ENCODE data around the gene PACS2.
"Not testable (repeated sequence)": the region's sequence is repeated elsewhere in the genome, so short reads cannot be mapped to it uniquely, and the experiment has no call there.

PACS2 gene

GRCh38 chr14:105287249-105288102 lies 27.1 kb upstream of the PACS2 start:
- DNase-seq (ENCODE audit: low read depth, low spot score) = no peak

GRCh38 chr14:105288936-105289335 lies 25.6 kb upstream of the PACS2 start:
- DNase-seq (ENCODE audit: low read depth, low spot score) = not testable (repeated sequence)

DNA sequence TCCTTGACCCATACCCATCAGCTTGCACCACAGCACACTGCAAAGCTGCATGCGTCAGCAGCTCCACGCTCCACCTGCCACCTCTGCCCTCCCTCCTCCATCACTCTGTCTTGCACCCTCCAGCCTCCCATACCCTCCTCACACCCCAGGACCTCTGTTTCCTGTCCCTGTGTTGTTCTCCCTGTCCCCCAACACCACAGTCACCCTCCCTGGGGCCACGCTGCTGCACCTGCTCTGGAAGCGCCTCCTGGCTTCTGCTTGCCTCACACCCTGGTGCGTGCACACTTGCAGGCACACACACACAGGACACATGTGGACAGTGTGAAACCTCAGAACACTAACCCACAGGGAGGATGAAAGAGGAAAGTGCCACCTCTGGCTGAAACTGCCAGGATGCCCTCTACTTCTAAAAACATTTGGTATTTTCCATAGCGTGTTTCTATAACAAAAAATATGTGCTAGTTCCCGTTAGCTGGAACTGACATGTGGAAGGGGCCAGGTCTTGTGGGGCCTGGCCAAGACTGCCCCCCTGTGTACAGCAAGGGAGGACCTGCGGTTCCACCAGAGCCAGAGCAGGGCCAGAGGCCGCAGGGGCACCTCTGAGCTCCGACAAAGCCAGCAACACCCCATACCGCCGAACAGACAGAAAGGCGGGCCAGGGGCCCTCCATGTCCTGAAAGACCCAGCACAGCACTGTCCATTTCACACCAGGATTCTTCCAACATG lies 23.8 kb upstream of the PACS2 start:
- DNase-seq (ENCODE audit: low read depth, low spot score) = no peak

- DNase-seq (ENCODE audit: low read depth, low spot score) = no peak
Observed at GRCh38 chr14:105292826-105293711, 21.5 kb upstream of the PACS2 start.

- DNase-seq (ENCODE audit: low read depth, low spot score) = no peak
Observed at GRCh38 chr14:105294142-105294597, 20.4 kb upstream of the PACS2 start.

- DNase-seq (ENCODE audit: low read depth, low spot score) = not testable (repeated sequence)
Observed at GRCh38 chr14:105297311-105297710, 17.2 kb upstream of the PACS2 start.

DNA sequence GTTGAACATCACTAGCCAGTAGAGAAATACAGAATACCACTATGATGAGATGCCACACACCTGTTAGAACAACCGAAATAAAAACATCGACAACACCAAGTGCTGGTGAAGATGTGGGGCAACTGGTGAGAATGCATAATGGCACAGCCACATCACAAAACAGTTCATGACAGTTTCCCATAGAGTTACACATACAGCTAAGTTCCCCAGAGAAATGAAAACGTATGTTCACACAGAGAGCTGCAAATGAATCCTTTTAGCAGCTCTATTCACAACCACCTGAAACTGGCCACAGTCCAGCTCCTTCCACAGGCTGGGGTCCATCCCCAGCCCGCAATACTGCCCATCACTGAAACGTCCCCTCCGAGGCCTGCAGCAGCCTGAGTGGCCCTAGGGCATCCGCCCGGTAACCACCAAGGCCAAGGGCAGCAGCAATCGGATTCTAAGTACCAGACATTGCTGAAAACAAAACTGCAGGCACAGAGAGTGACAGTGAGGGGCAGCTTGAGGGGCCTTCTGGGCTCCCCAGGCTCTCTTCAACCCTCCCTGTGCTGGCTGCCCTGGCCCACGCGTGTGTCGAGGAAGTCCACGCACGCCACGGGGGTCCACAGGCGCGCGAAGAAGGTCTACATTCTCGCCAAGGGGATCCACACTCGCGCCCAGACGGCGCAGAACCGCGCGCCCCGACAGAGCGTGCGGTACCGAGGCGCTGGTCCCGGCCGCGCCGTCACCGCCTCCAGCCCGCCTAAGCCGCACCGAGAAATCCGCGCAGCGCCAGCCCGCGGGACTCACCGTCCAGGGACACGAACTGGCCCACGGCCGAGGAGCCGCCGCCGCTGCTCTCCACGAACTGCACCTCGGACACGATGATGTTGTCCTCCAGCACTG lies 14.7 kb upstream of the PACS2 start:
- DNase-seq (ENCODE audit: low read depth, low spot score) = no peak

DNA sequence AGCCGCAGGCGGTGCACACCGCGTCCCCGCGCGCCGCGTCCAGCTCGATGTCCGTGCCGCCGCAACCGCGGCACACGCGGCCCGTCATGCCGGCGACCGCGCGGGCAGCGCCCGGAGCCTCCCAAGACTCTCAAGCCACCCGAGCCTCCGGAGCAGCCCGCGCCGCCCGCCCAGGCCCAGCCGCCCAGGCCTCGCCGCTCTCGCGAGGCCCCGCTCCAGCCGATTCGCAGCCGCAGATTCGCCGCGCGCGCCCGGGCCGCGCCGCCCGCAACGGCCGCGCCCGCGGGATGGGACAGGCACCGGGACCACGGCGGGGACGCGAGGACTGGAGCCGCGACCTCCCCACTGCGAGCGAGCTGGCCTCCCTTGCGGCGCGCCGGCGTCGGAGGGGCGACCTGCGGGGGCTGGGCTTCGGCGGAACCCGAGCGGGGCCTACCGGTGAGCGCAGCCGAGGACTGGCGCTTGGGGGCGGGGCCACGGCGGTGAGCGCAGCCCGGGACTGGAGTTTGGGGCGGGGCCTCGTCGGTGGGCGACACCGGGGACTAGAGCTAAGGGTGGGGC lies 13.9 kb upstream of the PACS2 start, which contains the start of gene BRF1:
Gene BRF1, minus strand, starts transcription at position 460 of the 561 bp plus-strand sequence. Its CDS starts 372 bp downstream, at position 88.
- DNase-seq (ENCODE audit: low read depth, low spot score) = peak; percentile 88

- peak; percentile 95 for DNase-seq (ENCODE audit: low read depth, low spot score)
Observed at GRCh38 chr14:105301103-105301914, 13.2 kb upstream of the PACS2 start.

DNA sequence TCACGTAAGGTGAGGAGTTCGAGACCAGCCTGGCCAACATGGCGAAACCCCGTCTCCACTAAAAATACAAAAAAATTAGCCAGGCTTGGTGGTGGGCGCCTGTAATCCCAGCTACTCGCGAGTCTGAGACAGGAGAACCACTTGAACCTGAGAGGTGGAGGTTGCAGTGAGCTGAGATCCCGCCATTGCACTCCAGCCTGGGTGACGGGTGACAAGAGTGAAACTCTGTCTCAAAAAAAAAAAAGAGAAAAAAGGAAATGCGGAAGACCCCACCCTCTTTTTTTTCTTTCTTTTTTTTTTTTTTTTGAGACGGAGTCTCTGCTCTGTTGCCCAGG lies 12.7 kb upstream of the PACS2 start:
- not testable (repeated sequence) for DNase-seq (ENCODE audit: low read depth, low spot score)

GRCh38 chr14:105303949-105304348 lies 10.6 kb upstream of the PACS2 start:
- no peak for DNase-seq (ENCODE audit: low read depth, low spot score)

DNA sequence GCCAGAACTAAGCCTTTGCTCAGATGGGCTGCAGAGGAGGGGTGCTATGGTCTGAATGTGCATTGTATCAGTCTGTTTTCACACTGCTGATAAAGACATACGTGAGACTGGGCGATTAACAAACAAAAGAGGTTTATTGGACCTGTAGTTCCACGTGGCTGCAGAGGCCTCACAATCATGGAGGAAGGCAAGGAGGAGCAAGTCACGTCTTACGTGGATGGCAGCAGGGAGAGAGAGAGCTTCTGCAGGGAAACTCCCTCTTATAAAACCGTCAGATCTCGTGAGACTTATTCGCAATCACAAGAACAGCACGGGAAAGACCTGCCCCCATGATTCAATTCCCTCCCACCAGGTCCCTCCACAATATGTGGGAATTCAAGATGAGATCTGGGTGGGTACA lies 10.0 kb upstream of the PACS2 start:
- no peak for DNase-seq (ENCODE audit: low read depth, low spot score)

- DNase-seq (ENCODE audit: low read depth, low spot score) = no peak
Observed at GRCh38 chr14:105305345-105305744, 9.2 kb upstream of the PACS2 start.

DNA sequence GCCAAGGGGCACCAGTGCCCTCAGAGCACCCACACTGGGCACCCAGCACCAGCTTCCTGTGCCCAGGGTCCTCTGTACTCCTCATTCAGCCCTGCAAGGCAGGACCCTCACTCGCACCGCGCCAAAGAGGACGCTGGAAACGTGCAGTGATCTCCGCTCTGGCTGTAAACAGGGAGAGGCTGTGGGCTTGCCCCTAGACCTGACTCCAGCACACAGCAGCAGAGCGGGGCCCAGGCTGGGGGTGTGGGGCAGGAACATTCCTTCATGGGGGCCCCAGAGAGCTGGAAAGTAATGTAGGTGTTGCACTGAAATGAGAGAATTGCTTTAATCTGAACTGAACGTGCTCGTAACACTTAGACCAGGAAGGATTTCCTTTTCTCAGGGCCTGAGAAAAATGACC lies 8.8 kb upstream of the PACS2 start:
- no peak for DNase-seq (ENCODE audit: low read depth, low spot score)

DNA sequence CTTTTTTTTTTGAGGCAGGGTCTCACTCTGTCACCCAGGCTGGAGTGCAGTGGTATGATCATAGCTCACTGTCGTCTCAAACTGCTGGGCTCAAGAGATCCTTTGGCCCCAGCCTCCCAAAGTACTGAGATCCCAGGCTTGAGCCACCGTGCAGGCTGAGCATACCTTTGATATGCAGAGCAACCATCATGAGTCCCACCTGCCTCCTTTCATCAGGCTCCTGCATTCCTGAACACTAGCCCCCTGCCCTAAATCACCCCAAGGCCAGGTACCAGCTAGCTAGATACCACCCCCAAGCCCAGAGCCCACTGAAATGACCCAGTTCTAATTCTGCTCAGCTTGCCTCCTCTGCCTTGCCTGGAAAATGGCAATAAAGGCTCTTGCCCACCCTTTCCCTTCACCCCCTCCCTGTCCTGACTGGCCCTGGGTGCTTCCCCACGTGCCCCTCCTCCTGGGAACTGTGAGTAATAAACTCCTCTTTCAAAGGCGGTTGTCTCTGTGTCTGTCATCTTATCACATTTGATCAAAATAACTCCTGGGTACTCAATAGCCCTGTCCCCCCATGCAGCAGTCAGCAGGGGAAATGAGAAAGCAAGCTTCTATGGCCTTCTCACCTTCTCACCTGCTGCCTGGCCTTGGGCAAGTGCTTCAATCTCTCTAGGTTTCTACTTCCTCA lies 7.4 kb upstream of the PACS2 start:
- DNase-seq (ENCODE audit: low read depth, low spot score) = no peak

DNA sequence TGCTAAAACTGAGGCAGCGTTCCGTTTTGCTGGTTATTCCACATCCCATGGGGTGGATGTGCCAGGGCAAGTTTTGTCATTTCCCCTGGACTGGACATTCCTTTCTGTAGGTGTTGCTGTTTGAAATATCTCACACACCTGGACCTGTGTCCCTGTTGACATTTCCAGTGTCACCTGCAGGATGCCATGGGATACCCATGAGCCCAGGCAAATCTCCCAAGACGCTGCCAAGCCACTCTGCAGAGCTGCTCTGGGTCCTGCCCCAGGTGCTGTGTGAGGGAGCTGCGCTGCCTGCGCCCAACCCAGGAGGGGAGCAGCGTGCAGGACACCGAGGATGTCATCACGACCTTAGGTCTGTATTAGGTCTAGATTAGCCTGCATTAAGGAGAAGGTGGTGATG lies 5.2 kb upstream of the PACS2 start:
- DNase-seq (ENCODE audit: low read depth, low spot score) = no peak

DNA sequence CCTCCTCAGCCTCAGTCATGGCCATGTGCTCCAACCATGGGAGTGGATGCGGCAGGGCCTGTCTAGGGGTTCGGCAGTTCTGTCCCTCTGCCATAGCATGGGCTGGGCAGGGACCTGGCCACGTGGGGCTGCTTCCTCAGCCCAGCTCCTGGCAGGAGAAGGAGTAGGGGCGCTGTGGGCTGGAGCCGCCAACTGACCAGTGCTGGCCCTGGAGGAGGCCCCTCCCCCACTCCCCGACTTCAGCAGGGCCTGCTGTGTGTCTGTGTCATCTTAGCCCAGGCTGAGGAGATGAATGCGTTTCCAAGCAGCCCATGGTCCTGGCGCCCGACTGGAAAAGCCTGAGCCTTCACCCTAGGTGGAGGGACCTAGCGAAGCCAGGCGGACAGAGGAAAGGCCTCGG lies 2.7 kb upstream of the PACS2 start:
- no peak for DNase-seq (ENCODE audit: low read depth, low spot score)

- no peak for DNase-seq (ENCODE audit: low read depth, low spot score)
Observed at GRCh38 chr14:105312973-105313372, 1.6 kb upstream of the PACS2 start.
